Coronary artery (tissue), 2 donors: Measurements from ENCODE around the gene TFAP2C.
A peak's percentile ranks its signal among the peaks of the same experiment; 100 is the strongest.
"Not testable (repeated sequence)": the region's sequence is repeated elsewhere in the genome, so short reads cannot be mapped to it uniquely, and the experiment has no call there.

Experiments used
- DNase-seq: peaks from one replicate; pipeline ENCODE4 v3.0.0-alpha.2; 2017; ENCODE audit warnings: low spot score
- H3K27ac ChIP-seq, 2 donors: fragments of 200-600 bp; sonication (generic); one replicate each; pipeline ENCODE4 v1.5.1; 2016 to 2019
- H3K4me3 ChIP-seq: fragments of 200-600 bp; sonication (generic); 2 replicates; pipeline ENCODE4 v1.5.1; 2016; ENCODE audit warnings: mild to moderate bottlenecking, moderate library complexity
- CTCF ChIP-seq: fragments of 200-600 bp; sonication (generic); IDR thresholded peaks from one replicate; pipeline ENCODE4 v1.5.1; 2019; ENCODE audit warnings: antibody characterized with exemption

Gene TFAP2C

GRCh38 chr20:56614196-56614595 is 14.9 kb upstream of the TFAP2C start:
- Histone ChIP-seq H3K4me3 (no peak overlapping the region), H3K27ac (no peak overlapping the region)
- DNase-seq = no peak
- TF ChIP-seq CTCF = no peak

GRCh38 chr20:56616716-56617115 is 12.4 kb upstream of the TFAP2C start:
- no peak overlapping the region for H3K27ac ChIP-seq
- no peak for DNase-seq
- no peak overlapping the region for H3K4me3 ChIP-seq
- TF ChIP-seq CTCF = no peak

GRCh38 chr20:56617489-56617888 is 11.6 kb upstream of the TFAP2C start:
- TF ChIP-seq CTCF = no peak
- no peak for DNase-seq
- Histone ChIP-seq H3K27ac (no peak overlapping the region), H3K4me3 (no peak overlapping the region)

GRCh38 chr20:56621730-56622129 is 7.4 kb upstream of the TFAP2C start:
- Histone ChIP-seq H3K4me3 (no peak overlapping the region), H3K27ac (no peak overlapping the region)
- no peak for TF ChIP-seq CTCF
- DNase-seq = no peak

GRCh38 chr20:56623930-56624329 is 5.2 kb upstream of the TFAP2C start:
- DNase-seq, H3K4me3 ChIP-seq, H3K27ac ChIP-seq: not testable (repeated sequence)

- DNase-seq = no peak
- no peak for TF ChIP-seq CTCF
- Histone ChIP-seq H3K4me3 (no peak overlapping the region), H3K27ac (no peak overlapping the region)
These were observed 4.1 kb upstream of the TFAP2C start for GRCh38 chr20:56624786-56625681.

GRCh38 chr20:56625837-56626236 is 3.3 kb upstream of the TFAP2C start:
- peak overlapping the region; percentile 27 for H3K4me3 ChIP-seq
- TF ChIP-seq CTCF = no peak
- H3K27ac ChIP-seq = no peak overlapping the region
- DNase-seq = no peak
